ENCODE measurements around the gene RALB.

DNA sequence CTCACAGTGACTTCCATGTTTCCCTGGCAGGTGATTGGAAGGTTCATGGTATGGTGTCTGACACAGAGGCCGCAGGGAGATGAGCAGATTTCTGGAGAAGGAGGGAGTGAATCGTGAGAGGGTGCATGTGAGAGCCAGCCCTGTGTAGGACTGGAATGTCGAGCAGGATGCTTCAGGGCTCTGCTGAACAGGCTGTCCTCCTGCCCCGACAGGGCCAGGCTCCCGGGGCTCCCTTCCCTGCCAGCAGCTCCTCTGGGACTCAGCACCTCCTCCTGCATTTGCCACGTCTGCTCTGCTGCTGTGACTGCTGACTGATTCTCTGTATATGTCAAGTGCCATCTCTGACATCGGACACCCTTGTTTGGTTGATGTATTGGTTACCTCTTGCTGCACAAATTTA is 54.8 kb downstream of the RALB start:
- TF ChIP-seq CTCF (conservative IDR thresholded peaks at IDR 0.05 in 1 of 2, IDR thresholded peaks at IDR 0.05 in 1 of 2; ENCODE audit: low read depth in 1 of 2, low read length in 2 of 2): no peak
- no peak for TF ChIP-seq EZH2 (IDR thresholded peaks at IDR 0.05; ENCODE audit: low read length, missing control alignments)
